GM13977 (cell line): Measurements from ENCODE around the gene MRAS.

Source experiments
- DNase-seq: peaks from one replicate; pipeline ENCODE4 v3.0.0; 2012; ENCODE audit warnings: low spot score
- CTCF ChIP-seq: IDR thresholded peaks from 2 replicates; pipeline ENCODE4 v1.5.1; 2012; ENCODE audit warnings: mild to moderate bottlenecking, control low read depth; ENCODE audit not compliant: insufficient read depth; ENCODE audit errors: extremely low read depth, missing control alignments
- in situ Hi-C: fragments of 300-500 bp; cut with MboI; formaldehyde crosslinking; loops from one replicate; pipeline ENCODE4 v1.12.0; 2022; ENCODE audit warnings: low sequenced_read_pairs, low pct_unique_long_range_greater_than_20kb, mixed read lengths, inconsistent platforms; ENCODE audit not compliant: unreplicated experiment

The MRAS gene

GRCh38 chr3:138314751-138315150 is 33.6 kb upstream of the MRAS start:
- no peak for TF ChIP-seq CTCF
- in situ Hi-C loops: no loop called here
- DNase-seq: no peak

- in situ Hi-C loops: no loop called here
- no peak for TF ChIP-seq CTCF
- DNase-seq: no peak
Measured at GRCh38 chr3:138317687-138318086, 30.7 kb upstream of the MRAS start.

- no peak for DNase-seq
- TF ChIP-seq CTCF: no peak
- in situ Hi-C loops: no loop called here
Measured at GRCh38 chr3:138323971-138324370, 24.4 kb upstream of the MRAS start.

GRCh38 chr3:138325990-138326389 is 22.4 kb upstream of the MRAS start:
- in situ Hi-C loops: no loop called here
- TF ChIP-seq CTCF: no peak
- no peak for DNase-seq

GRCh38 chr3:138326866-138327595 is 21.3 kb upstream of the MRAS start:
- in situ Hi-C loops: no loop called here
- no peak for TF ChIP-seq CTCF
- no peak for DNase-seq

- TF ChIP-seq CTCF: no peak
- in situ Hi-C loops: no loop called here
- no peak for DNase-seq
Measured at GRCh38 chr3:138327831-138328230, 20.5 kb upstream of the MRAS start.

GRCh38 chr3:138328341-138328740 is 20.0 kb upstream of the MRAS start:
- no peak for DNase-seq
- no peak for TF ChIP-seq CTCF

More at GRCh38 chr3:138328341-138328740, 20.0 kb upstream of the MRAS start:
- in situ Hi-C loops: no loop called here
